Neural progenitor cell (in vitro differentiated cells): Measurements from ENCODE around the gene IRF1.

Experiments used
- CTCF ChIP-seq: fragments of 200-600 bp; sonication (generic); IDR thresholded peaks from 2 replicates; pipeline ENCODE4 v1.5.1; 2017; ENCODE audit warnings: antibody characterized with exemption, mild to moderate bottlenecking
- EZH2 ChIP-seq: fragments of 200-600 bp; sonication (generic); IDR thresholded peaks from 2 replicates; pipeline ENCODE4 v1.6.1; 2017; ENCODE audit warnings: antibody characterized with exemption, mild to moderate bottlenecking, moderate library complexity
- EZH2phosphoT487 ChIP-seq: fragments of 200-600 bp; sonication (generic); IDR thresholded peaks from 2 replicates; pipeline ENCODE4 v1.6.1; 2017; ENCODE audit warnings: antibody characterized with exemption

- TF ChIP-seq EZH2 (no peak), CTCF (peak; percentile 90), EZH2phosphoT487 (no peak)
Measured at GRCh38 chr5:132500931-132501628, 10.5 kb upstream of the IRF1 start.
